ENCODE measurements around the gene GDAP2. TPM values are rescaled to one million over a fixed set of nuclear protein-coding genes. Genes with fewer than 3 reads are reported as not detected.

GDAP2 gene
- total RNA-seq, 4 donors from 2014 or later, result 38.7 to 48.9 (median 47.6) TPM

DNA sequence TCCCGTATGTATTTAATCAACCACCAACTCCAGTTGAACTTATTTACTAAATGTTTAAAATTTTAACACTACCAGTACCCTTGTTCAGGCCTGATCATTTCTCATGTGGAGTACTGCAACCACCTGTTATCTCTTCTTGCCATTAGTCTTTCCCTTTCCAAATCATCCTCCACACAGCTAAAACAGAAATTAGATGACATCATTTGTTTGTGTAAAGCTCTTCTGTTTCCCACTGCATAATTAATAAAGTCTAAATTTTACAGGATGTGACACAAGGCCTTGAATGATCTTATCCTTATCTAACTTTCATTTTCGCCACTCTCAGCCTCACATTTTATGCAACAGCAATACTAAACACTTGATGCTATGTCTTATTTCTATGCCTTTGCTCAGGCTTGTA, 24.4 kb downstream of the GDAP2 start:
- Histone ChIP-seq H3K9me3 (no peaks in the 10 kb centered on the region), H3K36me3 (peaks cover 0 to 22% of the 10 kb centered on the region in 2 donors), H3K27ac (no peak overlapping the region), H3K27me3 (no peaks in the 10 kb centered on the region), H3K4me1 (no peaks in the 10 kb centered on the region), H3K4me3 (replicated peaks in 1 of 3) (no peak overlapping the region)
- WGBS, 2 donors, result 96% methylated on average over 2 of the region's 2 CpGs
- no peak for TF ChIP-seq POLR2A (IDR thresholded peaks at IDR 0.05)
- TF ChIP-seq, protein P1, sequence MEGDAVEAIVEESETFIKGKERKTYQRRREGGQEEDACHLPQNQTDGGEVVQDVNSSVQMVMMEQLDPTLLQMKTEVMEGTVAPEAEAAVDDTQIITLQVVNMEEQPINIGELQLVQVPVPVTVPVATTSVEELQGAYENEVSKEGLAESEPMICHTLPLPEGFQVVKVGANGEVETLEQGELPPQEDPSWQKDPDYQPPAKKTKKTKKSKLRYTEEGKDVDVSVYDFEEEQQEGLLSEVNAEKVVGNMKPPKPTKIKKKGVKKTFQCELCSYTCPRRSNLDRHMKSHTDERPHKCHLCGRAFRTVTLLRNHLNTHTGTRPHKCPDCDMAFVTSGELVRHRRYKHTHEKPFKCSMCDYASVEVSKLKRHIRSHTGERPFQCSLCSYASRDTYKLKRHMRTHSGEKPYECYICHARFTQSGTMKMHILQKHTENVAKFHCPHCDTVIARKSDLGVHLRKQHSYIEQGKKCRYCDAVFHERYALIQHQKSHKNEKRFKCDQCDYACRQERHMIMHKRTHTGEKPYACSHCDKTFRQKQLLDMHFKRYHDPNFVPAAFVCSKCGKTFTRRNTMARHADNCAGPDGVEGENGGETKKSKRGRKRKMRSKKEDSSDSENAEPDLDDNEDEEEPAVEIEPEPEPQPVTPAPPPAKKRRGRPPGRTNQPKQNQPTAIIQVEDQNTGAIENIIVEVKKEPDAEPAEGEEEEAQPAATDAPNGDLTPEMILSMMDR (IDR thresholded peaks at IDR 0.05), result no peak
- DNase-seq, result no peak
- intact Hi-C loops (cut with DNase I), result no loop called here

DNA sequence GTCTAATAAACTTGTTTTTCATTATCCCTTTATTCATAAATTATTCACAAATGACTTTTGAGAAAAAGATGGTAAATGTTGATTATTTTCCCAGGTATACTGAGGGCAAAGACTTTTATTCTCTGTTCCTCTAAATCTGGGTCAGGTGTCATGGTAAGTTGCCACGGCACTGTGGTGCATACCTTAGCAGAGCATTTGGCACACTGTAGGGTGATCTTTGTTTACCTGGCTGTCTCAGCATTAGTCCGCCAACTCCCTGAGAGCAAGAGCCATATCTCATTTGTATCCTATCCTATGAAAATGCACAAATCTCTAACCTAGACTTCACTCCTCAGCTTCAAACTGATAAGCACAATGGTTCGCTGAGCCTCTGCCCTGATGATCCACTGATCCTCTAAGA, 24.9 kb downstream of the GDAP2 start:
- Histone ChIP-seq H3K36me3 (peaks cover 0 to 19% of the 10 kb centered on the region in 2 donors), H3K27me3 (no peaks in the 10 kb centered on the region), H3K4me3 (replicated peaks in 1 of 3) (no peak overlapping the region), H3K9me3 (no peaks in the 10 kb centered on the region), H3K27ac (no peak overlapping the region), H3K4me1 (peaks cover 0 to 2% of the 10 kb centered on the region in 2 donors)
- WGBS, 2 donors, result 94 to 99% methylated on average over 3 of the region's 3 CpGs
- TF ChIP-seq, protein P1 (IDR thresholded peaks at IDR 0.05), result no peak
- TF ChIP-seq POLR2A (IDR thresholded peaks at IDR 0.05), result no peak
- intact Hi-C loops (cut with DNase I), result no loop called here
- DNase-seq, result no peak

DNA sequence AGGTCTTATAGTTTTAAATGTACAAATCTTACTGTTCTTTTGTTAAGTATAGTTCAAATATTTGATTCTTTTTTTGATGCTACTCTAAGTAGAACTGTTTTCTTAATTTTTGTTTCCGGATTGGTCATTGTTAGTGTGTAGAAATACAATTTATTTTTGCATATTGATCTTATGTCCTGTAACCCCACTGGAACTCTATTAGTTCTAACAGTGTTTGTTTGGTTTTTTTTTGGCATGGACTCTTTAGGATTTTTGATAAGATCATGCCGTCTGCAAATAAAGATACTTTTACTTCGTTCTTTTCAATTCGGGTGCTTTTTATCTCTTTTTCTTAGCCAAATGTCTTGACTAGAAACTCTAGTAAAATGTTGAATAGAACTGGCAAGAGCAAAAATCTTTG, 26.5 kb downstream of the GDAP2 start:
- no peak for DNase-seq
- H3K4me1 ChIP-seq, result peaks cover 5 to 7% of the 10 kb centered on the region in 2 donors
- H3K4me3 ChIP-seq (replicated peaks in 1 of 3), result no peak overlapping the region
- intact Hi-C loops (cut with DNase I), result no loop called here
- H3K36me3 ChIP-seq, result peaks cover 0 to 13% of the 10 kb centered on the region in 2 donors
- no peak for TF ChIP-seq POLR2A (IDR thresholded peaks at IDR 0.05)
- TF ChIP-seq, protein P1 (IDR thresholded peaks at IDR 0.05), result no peak
- 94 to 98% methylated on average over 4 of the region's 4 CpGs for WGBS, 2 donors
- no peaks in the 10 kb centered on the region for H3K9me3 ChIP-seq
- H3K27me3 ChIP-seq, result no peaks in the 10 kb centered on the region
- H3K27ac ChIP-seq, result no peak overlapping the region

DNA sequence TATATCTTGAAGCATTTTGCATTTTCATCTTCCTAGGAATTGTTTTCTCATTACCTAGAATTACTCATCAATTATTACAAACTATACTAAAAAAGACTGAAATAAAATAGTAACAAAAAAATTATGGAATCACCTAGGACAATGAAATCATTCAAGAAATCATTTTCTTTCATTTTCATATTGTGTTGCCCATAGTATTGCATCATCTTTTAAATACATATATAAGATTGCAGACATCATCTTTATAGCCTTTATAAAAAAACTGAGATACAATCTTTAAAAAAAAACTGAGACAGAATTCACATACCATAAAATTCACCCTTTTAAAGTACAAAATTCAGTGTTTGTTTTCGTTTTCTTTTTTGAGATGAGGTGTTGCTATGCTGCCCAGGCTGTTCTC, 29.6 kb downstream of the GDAP2 start:
- peaks cover 14 to 24% of the 10 kb centered on the region in 2 donors for H3K36me3 ChIP-seq
- no peaks in the 10 kb centered on the region for H3K27me3 ChIP-seq
- intact Hi-C loops (cut with DNase I), result no loop called here
- whole genome bisulfite sequencing, 2 donors, result 95% methylated on average over 1 of the region's 1 CpG
- DNase-seq, result no peak
- peaks cover 5 to 7% of the 10 kb centered on the region in 2 donors for H3K4me1 ChIP-seq
- TF ChIP-seq POLR2A (IDR thresholded peaks at IDR 0.05), result no peak
- TF ChIP-seq, protein P1 (IDR thresholded peaks at IDR 0.05), result no peak
- H3K27ac ChIP-seq, result no peak overlapping the region
- no peaks in the 10 kb centered on the region for H3K9me3 ChIP-seq
- H3K4me3 ChIP-seq (replicated peaks in 1 of 3), result no peak overlapping the region

DNA sequence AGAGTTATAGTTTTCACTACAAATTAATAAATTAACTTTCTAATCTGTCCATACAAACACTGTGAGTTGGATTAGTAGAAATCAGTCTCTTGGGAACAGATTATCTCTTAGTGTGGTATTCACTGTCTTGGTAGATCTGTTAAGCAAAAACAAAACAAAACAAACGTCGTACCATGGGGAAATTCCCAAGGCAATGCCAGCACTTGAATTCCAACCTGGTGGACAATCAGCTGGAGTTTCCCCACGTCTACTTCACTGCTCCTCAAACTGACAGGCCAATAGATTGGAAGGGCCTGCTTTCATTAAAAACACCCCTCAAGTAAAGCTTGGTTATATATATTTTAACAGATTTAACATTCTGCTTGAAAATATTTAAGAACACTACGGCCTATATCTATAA, 31.9 kb downstream of the GDAP2 start:
- intact Hi-C loops (cut with DNase I), result no loop called here
- no peak overlapping the region for H3K4me3 ChIP-seq (replicated peaks in 1 of 3)
- DNase-seq, result no peak
- 59 to 63% methylated on average over 4 of the region's 4 CpGs for WGBS, 2 donors
- H3K36me3 ChIP-seq, result peaks cover 14 to 21% of the 10 kb centered on the region in 2 donors
- H3K27ac ChIP-seq, result no peak overlapping the region
- TF ChIP-seq POLR2A (IDR thresholded peaks at IDR 0.05), result no peak
- TF ChIP-seq, protein P1 (IDR thresholded peaks at IDR 0.05), result no peak
- no peaks in the 10 kb centered on the region for H3K27me3 ChIP-seq
- H3K4me1 ChIP-seq, result peaks cover 5 to 7% of the 10 kb centered on the region in 2 donors
- no peaks in the 10 kb centered on the region for H3K9me3 ChIP-seq

All from thyroid gland (tissue), 4 donors.